T1000 (cell line): Measurements from ENCODE around the gene PTK6.
"Not testable (repeated sequence)": the region's sequence is repeated elsewhere in the genome, so short reads cannot be mapped to it uniquely, and the experiment has no call there.

ENCODE experiments used
- DNase-seq: peaks from one replicate; lab custom pipeline; 2025; ENCODE audit warnings: mixed read lengths; lab: John Stamatoyannopoulos, UW

Gene PTK6

GRCh38 chr20:63568986-63569949 is 32.1 kb upstream of the PTK6 start:
- DNase-seq: no peak

DNA sequence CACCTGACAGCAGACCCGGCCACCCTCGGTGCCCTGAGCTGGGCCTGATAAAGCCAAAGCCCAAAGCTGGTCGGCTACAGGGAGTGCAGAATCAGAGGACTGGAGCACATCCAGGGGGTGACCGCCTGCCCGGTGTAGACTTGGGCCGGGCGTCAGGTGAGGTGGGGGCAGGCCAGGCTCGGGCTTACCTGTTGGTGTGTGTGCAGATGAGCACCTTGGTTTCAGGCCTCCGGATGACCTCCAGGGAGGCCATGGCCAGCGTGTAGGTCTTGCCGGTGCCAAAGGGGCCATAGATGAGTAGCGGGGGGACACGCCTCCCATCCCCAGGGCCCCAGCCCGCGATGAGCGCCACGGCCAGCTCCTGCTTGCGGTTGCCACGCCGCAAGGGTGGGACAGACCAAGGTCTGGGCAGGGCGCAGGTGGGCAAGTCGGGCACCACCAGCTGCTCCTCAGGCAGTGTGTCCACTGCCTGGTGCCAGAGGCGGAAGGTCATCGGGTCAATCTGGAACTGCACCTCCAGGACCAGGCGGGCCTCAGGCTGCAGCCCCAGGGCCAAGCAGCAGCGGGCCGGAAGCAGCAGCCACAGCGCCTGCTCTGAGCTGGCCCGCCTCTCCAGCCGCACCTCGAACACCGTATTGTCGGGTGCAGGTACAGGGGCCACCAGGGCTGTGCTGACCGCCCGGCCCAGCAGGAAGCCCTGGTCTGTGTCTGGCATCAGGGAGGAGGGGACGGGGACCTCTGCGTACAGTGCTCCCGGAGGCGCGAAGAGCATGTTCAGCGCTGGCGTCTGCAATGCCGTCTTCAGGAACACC is 31.2 kb upstream of the PTK6 start:
- no peak for DNase-seq

- no peak for DNase-seq
Observed at GRCh38 chr20:63567386-63568169, 30.4 kb upstream of the PTK6 start.

- DNase-seq: no peak
Observed at GRCh38 chr20:63567136-63567385, 29.9 kb upstream of the PTK6 start.

DNA sequence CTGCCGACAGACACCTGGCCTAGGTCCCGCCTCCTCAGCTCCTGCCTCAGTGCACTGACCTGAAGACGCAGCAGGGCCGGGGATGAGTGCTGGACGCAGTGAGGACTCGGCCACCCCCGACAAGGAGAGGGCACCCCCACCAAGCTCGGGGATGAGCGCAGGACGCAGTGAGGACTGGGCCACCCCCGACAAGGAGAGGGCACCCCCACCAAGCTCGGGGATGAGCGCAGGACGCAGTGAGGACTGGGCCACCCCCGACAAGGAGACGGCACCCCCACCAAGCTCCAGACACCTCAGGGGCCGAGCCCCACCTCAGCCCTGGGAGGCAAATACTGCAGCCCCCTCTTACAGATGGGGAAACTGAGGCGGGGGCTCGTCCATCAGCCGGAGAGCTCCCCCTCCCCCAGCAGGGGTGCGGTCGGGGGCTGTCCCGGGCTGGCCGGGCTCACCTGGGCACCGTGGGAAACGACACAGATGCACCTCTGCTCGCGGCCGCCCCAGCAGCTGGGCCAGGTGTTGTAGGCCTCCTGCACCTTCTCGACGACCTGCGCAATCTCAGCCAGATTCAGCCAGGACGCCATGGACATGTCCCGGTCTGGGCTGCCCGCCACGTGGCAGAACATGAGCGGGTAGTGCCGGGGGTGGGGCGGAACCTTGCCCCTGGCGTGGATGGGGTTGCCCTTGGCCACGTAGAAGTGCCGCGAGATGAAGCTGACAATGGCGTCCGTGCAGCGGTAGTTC is 29.4 kb upstream of the PTK6 start:
- DNase-seq: no peak

DNA sequence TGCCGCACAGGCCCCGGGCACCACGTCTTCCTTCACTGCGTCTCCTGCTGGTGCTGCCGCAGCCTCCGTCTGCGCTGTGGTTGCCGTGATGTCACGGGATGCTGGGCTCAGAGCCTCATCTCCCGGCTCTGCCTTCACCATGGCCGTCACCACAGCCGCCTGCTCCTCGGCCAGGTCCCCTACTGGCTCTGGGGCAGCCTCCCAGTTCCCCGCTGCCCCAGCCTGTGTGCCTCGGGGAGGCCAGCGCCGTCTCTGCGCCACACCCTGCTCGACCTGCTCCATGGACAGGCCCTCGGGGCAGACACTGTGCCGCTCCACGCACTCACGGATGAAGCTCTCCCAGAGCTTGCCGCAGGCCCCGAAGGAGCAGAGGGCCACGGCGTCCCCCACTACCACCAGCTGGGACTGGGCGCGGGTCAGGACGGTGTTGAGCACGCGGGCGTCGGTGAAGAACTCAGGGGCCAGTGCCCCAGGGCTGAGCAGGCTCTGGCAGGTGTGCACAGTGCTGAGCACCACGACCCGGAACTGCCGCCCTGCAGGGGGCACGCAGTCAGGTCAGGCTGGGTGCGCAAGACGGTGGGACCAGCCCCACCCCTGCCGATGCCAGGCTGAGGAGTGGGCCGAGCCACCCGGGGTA is 28.6 kb upstream of the PTK6 start:
- DNase-seq: no peak

GRCh38 chr20:63565021-63565698 is 28.0 kb upstream of the PTK6 start:
- no peak for DNase-seq

- no peak for DNase-seq
Observed at GRCh38 chr20:63564036-63564810, 27.0 kb upstream of the PTK6 start.

DNA sequence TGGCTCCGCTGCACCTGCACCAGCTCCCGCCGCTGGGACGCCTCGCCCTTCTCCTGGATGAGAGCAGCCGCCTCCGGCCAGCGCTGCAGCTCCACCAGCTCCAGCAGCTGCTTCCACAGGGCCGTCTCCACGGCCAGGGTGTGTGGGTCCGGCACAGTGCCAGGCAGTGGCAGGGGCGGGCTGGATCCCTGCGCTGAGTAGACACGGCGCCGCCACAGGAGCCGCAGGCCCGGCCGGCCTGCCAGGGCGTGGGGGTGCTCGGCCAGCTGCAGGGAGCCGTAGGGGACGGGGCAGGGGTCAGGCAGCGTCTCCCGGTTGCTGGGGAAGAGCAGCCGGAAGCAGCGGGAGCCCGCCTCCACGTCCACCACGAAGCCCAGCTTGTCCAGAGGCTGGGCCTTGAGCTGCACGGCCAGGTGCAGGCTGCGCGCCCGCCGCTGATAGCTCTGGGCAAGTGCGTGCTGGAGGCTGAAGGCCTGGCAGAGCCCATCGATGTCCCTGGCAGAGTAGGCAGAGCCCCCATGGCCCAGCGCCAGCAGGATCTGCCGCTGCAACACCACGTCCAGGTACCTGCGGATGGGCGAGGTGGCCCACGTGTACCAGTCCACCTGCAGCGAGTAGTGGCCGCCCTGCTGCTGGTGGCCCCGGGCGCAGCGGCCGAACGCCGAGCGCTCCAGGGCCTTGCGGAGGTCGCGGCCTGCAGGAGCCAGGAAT is 26.2 kb upstream of the PTK6 start:
- DNase-seq: no peak

DNA sequence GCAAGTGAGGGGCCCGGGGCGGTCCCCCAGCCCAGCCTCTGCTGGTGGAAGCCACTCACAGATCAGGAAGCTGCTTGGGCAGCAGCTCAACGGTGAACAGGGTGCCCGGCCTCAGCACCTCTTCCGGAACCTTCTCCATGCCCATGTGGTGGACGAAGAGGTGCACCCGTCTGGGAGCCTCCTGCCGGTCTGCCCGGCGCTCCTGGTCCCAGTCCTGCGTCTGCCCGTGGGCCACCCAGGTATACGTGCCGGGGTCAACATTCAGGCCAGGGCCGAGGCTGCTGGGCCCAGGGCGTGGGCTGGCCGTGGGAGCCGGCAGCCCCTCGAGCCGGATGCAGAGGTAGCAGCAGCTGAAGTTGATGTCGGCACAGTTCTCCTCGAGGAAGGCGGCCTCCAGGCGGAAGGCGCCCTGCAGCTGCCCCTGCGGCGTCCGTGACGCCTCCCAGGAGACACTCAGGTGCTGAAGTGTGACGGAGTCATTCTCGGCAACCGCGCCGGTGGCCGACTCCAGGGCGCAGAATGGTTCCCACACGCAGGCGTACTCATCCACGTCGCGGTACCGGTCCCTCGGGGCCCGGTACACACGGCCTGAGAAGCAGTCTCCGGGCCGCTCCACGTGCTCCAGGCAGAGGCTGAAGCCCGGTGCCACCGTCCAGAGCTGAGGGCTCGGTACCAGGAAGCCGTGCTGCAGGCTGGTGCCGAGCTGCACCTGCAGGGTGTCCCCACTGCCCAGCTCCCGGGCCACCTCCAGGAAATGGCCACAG is 25.5 kb upstream of the PTK6 start:
- no peak for DNase-seq

DNA sequence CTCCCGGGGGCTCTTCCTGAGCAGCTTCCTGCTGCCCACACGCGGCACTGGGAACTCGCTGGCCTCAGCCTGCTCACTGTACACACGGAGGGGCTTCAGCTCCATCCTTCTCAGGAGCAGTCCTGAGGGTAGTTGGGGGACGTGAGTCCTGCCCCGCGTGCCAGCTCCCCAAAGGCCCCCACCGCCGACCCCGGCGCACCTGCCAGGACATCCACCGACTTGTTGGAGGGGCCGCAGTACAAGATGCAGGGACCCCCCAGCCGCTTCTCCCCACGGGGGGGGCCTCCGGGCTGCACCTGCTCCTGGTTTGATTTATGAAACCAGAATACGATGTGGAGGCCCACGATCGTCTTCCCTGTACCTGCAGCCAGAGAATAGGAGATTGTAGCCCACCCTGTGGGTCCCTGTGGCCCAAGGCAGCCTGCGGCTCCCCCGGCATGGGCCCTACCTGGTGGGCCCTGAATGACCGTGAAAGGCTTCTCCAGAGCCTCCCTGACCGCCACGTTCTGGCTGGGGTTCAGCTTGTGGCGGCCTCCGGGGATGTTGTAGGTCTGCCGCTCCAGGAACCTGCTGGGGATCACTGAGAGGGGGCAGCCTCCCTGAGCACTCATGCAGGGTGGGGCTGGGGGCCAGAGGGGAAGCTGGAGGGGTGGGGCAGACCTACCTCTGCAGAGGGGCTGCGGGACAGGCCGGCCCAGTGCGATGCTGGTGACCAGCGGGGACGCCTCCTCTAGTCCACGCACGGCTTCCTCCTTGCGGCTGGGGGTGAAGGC is 24.6 kb upstream of the PTK6 start:
- DNase-seq: no peak

DNA sequence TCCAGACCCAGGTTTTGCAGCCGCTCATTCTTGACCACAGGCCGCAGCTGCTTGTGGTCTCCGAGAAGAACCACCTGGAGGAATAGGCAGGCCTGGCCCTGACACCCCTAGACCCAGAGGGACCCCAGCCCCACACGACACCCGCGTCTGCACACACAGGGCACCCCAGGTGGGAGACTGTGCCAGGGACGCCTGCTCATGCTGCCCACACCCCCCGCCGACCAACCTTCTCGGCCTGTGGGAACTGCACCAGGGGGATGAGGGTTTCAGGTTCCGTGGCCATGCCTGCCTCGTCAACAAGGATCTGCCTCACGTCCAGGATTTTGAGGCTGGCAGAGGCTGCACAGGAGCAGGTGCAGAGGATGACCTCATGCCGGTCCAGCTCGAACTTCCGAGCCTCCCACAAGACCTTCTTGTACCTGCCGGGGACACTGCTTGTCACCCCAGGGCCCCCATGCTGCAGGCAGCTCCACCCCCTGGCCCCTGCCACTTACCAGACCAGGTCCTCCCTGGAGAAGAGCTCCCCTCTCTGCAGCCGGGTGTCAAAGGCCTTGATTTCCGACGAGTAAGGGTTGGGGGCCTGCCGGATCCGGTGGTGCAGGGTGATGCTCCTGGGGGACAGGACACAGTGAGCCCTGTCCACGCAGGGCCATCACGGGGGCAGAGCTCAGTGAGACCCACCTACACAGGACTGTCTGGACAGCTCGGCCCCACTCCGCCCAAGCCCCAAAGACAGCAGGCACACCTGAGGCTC is 23.9 kb upstream of the PTK6 start:
- DNase-seq: no peak

GRCh38 chr20:63560333-63560805 is 23.2 kb upstream of the PTK6 start:
- DNase-seq: no peak

DNA sequence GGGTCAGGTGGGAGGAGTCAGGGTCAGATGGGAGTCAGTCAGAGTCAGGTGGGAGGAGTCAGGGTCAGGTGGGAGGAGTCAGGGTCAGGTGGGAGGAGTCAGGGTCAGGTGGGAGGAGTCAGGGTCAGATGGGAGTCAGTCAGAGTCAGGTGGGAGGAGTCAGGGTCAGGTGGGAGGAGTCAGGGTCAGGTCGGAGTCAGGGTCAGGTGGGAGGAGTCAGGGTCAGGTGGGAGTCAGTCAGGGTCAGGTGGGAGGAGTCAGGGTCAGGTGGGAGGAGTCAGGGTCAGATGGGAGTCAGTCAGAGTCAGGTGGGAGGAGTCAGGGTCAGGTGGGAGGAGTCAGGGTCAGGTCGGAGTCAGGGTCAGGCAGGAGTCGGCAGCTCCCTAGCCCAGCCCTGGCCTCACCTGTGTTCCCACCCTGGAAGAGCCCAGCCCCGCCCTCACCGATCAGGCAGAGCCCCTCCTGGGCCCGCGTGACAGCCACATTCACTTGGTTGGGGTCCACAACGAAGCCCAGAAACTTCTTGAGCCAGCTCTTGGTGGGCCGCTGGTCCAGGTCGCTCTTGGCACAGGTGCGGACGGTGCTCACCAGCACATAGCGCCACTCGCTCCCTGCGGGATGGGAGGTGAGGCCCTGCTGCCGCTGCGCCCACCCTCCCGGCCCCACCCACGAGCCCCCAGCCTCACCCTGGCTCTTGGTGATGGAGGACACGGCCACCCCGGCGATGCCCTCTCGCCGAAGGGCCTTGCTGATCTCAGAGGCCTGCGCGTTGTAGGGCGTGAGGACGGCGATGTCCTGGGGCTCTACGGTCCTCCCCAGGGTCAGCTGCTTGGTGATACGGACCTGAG is 22.5 kb upstream of the PTK6 start:
- DNase-seq: not testable (repeated sequence)

DNA sequence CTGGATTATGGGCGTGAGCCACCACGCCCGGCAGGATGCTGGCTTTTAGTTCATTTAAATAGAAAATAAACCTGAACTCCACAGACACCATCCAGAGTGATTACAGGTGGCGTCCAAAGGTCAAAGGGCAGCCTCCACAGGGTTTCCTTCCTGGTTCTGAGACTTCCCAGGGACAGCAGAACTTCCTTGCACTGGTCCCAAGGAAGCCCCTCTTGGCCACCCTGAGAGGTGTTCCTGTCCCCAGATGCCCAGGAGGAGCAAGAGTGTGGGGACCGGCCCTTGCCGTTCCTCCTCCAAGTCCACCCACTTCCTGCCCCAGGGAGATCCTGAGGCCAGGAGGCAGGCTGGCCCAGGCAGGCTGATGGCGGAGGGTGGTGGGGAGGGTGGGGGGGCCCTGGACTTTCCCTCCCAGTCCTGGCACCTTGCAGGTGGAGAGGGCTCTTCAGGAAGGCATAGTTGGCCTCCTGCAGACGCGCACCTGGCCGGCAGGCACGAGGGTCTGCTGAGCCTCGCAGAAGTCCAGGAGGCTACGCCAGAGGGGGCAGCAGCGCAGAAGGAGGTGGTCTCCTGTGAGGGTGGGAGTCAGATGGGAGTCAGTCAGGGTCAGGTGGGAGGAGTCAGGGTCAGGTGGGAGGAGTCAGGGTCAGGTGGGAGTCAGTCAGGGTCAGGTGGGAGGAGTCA is 21.8 kb upstream of the PTK6 start:
- no peak for DNase-seq
